SK-N-SH treated with all-trans-retinoic acid at 6 μM for 48 hours (cell line): ENCODE data around the gene VWA5A.
A peak's percentile ranks its signal among the peaks of the same experiment; 100 is the strongest.

ENCODE experiments used
- ATAC-seq: fragments of 200-7000 bp; cut with Tn5 transposase; 3 replicates; pipeline ENCODE4 v1.9.1; 2020; ENCODE audit warnings: mild to moderate bottlenecking, moderate library complexity
- ARNTL ChIP-seq: fragments of 450-650 bp; formaldehyde crosslinking; IDR thresholded peaks from 2 replicates; pipeline ENCODE4 v1.5.0; 2020; ENCODE audit warnings: low read depth, mild to moderate bottlenecking, moderate library complexity, borderline replicate concordance
- CSDC2 ChIP-seq: fragments of 250-450 bp; sonication (Bioruptor Pico); IDR thresholded peaks from 2 replicates; pipeline ENCODE4 v1.5.0; 2020; ENCODE audit warnings: mild to moderate bottlenecking, moderate library complexity
- ESRRG ChIP-seq: fragments of 250-450 bp; sonication (Bioruptor Pico); IDR thresholded peaks from 2 replicates; pipeline ENCODE4 v1.6.1; 2021; ENCODE audit warnings: mild to moderate bottlenecking
- GLIS3 ChIP-seq: fragments of 250-450 bp; sonication (Bioruptor Pico); IDR thresholded peaks from 2 replicates; pipeline ENCODE4 v1.5.0; 2020; ENCODE audit warnings: mild to moderate bottlenecking, moderate library complexity
- OSR1 ChIP-seq: fragments of 250-450 bp; sonication (Bioruptor Pico); IDR thresholded peaks from 2 replicates; pipeline ENCODE4 v1.8.0; 2022; ENCODE audit warnings: moderate library complexity, mild to moderate bottlenecking, inconsistent platforms
- PPARA ChIP-seq: fragments of 250-450 bp; sonication (Bioruptor Pico); IDR thresholded peaks from 2 replicates; pipeline ENCODE4 v1.5.0; 2020; ENCODE audit warnings: mild to moderate bottlenecking, borderline replicate concordance
- RARB ChIP-seq: fragments of 250-450 bp; sonication (Bioruptor Pico); IDR thresholded peaks from 2 replicates; pipeline ENCODE4 v1.8.0; 2021; ENCODE audit warnings: mild to moderate bottlenecking, moderate library complexity
- SNAI2 ChIP-seq: fragments of 250-450 bp; sonication (Bioruptor Pico); IDR thresholded peaks from 2 replicates; pipeline ENCODE4 v1.5.0; 2020; ENCODE audit warnings: mild to moderate bottlenecking, moderate library complexity
- TCF4 ChIP-seq: fragments of 250-450 bp; sonication (Bioruptor Pico); IDR thresholded peaks from 2 replicates; pipeline ENCODE4 v1.8.0; 2021; ENCODE audit warnings: mild to moderate bottlenecking, moderate library complexity, borderline replicate concordance
- ZFP3 ChIP-seq: fragments of 250-450 bp; sonication (Bioruptor Pico); IDR thresholded peaks from 2 replicates; pipeline ENCODE4 v1.5.0; 2020; ENCODE audit warnings: mild to moderate bottlenecking, moderate library complexity
- ZFP30 ChIP-seq: fragments of 450-650 bp; formaldehyde crosslinking; IDR thresholded peaks from 2 replicates; pipeline ENCODE4 v1.5.0; 2022; ENCODE audit warnings: mild to moderate bottlenecking, moderate library complexity
- ZNF565 ChIP-seq: fragments of 450-650 bp; formaldehyde crosslinking; conservative IDR thresholded peaks from 2 replicates; pipeline ENCODE4 v1.5.0; 2020; ENCODE audit warnings: low read depth, mild to moderate bottlenecking, moderate library complexity
- ZNF70 ChIP-seq: fragments of 450-650 bp; formaldehyde crosslinking; IDR thresholded peaks from 2 replicates; pipeline ENCODE4 v1.5.0; 2020; ENCODE audit warnings: mild to moderate bottlenecking, moderate library complexity
- TF ChIP-seq, protein P1 (sequence below): fragments of 250-450 bp; sonication (Bioruptor Pico); IDR thresholded peaks from 2 replicates; pipeline ENCODE4 v1.8.0; 2020; ENCODE audit warnings: mild to moderate bottlenecking, moderate library complexity, borderline replicate concordance
- TF ChIP-seq, protein P2 (sequence below): fragments of 250-450 bp; sonication (Bioruptor Pico); IDR thresholded peaks from 2 replicates; pipeline ENCODE4 v1.5.1; 2021; ENCODE audit warnings: mild to moderate bottlenecking, moderate library complexity
- TF ChIP-seq, protein P3 (sequence below): fragments of 250-450 bp; sonication (Bioruptor Pico); IDR thresholded peaks from 2 replicates; pipeline ENCODE4 v1.8.0; 2021; ENCODE audit warnings: low read depth, mild to moderate bottlenecking, moderate library complexity, borderline replicate concordance
- TF ChIP-seq, protein P4 (sequence below): fragments of 250-450 bp; sonication (Bioruptor Pico); IDR thresholded peaks from 2 replicates; pipeline ENCODE4 v1.5.1; 2020; ENCODE audit warnings: low read depth, mild to moderate bottlenecking, moderate library complexity

Gene VWA5A

DNA sequence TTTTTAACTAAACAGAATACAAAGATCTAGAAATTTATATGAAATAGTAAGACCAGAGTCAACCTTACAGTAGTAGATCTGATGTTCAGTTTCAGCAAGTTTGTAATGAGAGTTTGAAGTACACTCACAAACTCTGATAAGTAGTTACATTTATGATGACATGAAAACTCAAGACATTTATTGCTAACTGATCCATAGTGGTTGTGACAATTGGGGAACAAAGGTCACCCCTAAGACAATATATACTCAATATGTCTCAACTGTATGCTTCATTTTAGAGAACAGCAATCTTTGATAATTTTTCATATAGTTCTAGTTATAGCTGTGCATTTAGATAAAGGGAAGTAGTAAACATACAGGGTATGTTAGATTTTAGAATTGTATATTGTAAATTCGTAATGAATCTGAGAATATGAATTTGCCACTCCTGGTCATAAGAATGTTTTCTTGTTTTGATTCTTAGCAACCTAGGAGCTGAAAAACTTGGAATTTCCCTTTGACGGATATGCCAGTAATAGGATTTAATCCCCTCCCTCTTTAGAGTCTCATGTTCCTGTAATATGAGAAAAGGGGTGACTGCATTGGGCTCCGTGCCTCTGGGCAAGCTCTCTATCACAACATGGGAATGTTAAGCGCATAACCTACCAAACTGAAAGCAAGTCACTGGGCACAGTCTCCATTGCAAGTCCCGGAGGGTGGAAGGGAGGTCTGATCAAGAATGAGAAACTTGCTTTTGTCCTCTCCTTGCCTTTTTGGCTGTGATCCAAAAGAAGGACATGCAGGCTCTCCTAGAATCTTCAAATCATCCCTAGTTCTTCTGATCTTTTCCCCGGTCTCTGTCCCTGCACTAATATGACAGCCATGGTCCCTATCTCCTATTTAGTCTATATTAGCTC is 79.3 kb downstream of the VWA5A start:
- TF ChIP-seq ZNF70 (CRISPR knock-in tag) (no peak), ESRRG (no peak), SNAI2 (CRISPR knock-in tag) (no peak), PPARA (CRISPR knock-in tag) (no peak), ZFP30 (CRISPR knock-in tag) (no peak), ZFP3 (CRISPR knock-in tag) (no peak)
- TF ChIP-seq, protein P1, sequence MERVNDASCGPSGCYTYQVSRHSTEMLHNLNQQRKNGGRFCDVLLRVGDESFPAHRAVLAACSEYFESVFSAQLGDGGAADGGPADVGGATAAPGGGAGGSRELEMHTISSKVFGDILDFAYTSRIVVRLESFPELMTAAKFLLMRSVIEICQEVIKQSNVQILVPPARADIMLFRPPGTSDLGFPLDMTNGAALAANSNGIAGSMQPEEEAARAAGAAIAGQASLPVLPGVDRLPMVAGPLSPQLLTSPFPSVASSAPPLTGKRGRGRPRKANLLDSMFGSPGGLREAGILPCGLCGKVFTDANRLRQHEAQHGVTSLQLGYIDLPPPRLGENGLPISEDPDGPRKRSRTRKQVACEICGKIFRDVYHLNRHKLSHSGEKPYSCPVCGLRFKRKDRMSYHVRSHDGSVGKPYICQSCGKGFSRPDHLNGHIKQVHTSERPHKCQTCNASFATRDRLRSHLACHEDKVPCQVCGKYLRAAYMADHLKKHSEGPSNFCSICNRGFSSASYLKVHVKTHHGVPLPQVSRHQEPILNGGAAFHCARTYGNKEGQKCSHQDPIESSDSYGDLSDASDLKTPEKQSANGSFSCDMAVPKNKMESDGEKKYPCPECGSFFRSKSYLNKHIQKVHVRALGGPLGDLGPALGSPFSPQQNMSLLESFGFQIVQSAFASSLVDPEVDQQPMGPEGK = no peak
- TF ChIP-seq, protein P2, sequence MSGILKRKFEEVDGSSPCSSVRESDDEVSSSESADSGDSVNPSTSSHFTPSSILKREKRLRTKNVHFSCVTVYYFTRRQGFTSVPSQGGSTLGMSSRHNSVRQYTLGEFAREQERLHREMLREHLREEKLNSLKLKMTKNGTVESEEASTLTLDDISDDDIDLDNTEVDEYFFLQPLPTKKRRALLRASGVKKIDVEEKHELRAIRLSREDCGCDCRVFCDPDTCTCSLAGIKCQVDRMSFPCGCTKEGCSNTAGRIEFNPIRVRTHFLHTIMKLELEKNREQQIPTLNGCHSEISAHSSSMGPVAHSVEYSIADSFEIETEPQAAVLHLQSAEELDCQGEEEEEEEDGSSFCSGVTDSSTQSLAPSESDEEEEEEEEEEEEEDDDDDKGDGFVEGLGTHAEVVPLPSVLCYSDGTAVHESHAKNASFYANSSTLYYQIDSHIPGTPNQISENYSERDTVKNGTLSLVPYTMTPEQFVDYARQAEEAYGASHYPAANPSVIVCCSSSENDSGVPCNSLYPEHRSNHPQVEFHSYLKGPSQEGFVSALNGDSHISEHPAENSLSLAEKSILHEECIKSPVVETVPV (CRISPR knock-in tag) = no peak
- TF ChIP-seq, all 23 proteins: peak for 0
- peak; percentile 32 for ATAC-seq

DNA sequence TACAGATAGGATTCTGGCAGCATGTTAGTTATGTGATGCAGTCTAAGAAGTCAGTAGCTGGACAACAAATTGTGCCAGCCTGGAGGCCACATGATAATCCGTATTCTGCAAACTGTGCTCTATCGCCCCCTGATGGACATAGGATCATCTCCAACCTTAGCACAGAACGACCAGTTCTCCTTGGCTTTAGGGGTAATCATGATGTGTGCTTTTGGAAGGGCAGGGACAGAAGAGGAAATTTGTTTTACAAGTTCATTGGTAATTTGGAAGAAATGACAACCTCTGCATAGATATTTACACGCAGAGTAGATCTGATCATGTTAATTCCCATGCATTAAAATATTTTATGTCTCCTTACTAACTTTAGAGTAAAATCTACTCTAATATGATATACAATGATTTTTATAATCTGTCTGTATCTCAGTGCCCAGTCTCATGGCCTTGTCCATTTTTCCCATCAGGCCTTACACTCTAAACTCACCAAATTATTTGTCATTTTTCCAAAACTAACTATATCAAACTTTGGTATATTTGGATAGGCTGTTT is 80.0 kb downstream of the VWA5A start:
- no peak for TF ChIP-seq CSDC2 (CRISPR knock-in tag)
- TF ChIP-seq GLIS3 = no peak
- TF ChIP-seq TCF4 (CRISPR knock-in tag) = no peak
- TF ChIP-seq ZFP30 (CRISPR knock-in tag) = no peak
- no peak for TF ChIP-seq ZNF70 (CRISPR knock-in tag)
- TF ChIP-seq, protein P2 (CRISPR knock-in tag) = no peak
- TF ChIP-seq OSR1 (CRISPR knock-in tag) = no peak
- no peak for TF ChIP-seq ZNF565
- TF ChIP-seq, protein P3, sequence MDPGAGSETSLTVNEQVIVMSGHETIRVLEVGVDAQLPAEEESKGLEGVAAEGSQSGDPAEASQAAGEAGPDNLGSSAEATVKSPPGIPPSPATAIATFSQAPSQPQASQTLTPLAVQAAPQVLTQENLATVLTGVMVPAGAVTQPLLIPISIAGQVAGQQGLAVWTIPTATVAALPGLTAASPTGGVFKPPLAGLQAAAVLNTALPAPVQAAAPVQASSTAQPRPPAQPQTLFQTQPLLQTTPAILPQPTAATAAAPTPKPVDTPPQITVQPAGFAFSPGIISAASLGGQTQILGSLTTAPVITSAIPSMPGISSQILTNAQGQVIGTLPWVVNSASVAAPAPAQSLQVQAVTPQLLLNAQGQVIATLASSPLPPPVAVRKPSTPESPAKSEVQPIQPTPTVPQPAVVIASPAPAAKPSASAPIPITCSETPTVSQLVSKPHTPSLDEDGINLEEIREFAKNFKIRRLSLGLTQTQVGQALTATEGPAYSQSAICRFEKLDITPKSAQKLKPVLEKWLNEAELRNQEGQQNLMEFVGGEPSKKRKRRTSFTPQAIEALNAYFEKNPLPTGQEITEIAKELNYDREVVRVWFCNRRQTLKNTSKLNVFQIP (CRISPR knock-in tag) = no peak
- TF ChIP-seq RARB (CRISPR knock-in tag) = no peak
- TF ChIP-seq ESRRG = no peak
- no peak for TF ChIP-seq ARNTL
- TF ChIP-seq, protein P4, sequence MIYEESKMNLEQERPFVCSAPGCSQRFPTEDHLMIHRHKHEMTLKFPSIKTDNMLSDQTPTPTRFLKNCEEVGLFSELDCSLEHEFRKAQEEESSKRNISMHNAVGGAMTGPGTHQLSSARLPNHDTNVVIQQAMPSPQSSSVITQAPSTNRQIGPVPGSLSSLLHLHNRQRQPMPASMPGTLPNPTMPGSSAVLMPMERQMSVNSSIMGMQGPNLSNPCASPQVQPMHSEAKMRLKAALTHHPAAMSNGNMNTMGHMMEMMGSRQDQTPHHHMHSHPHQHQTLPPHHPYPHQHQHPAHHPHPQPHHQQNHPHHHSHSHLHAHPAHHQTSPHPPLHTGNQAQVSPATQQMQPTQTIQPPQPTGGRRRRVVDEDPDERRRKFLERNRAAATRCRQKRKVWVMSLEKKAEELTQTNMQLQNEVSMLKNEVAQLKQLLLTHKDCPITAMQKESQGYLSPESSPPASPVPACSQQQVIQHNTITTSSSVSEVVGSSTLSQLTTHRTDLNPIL (CRISPR knock-in tag) = no peak
- ATAC-seq = peak; percentile 99
